SU-DHL-6 (cell line): ENCODE results near the gene PYGB.

Experiments used
- EZH2phosphoT487 ChIP-seq: fragments of 200-600 bp; sonication (generic), shearing (Covaris generic); conservative IDR thresholded peaks from 2 replicates; pipeline ENCODE4 v1.6.1; 2018; ENCODE audit warnings: mild to moderate bottlenecking, antibody characterized with exemption, low read length, moderate library complexity, mixed read lengths
- TF ChIP-seq, protein P1 (sequence below): fragments of 200-600 bp; sonication (generic); IDR thresholded peaks from one replicate; pipeline ENCODE4 v1.5.1; 2017; ENCODE audit warnings: antibody characterized with exemption, mild to moderate bottlenecking, low read length, moderate library complexity; ENCODE audit not compliant: insufficient read depth, poor library complexity, severe bottlenecking

DNA sequence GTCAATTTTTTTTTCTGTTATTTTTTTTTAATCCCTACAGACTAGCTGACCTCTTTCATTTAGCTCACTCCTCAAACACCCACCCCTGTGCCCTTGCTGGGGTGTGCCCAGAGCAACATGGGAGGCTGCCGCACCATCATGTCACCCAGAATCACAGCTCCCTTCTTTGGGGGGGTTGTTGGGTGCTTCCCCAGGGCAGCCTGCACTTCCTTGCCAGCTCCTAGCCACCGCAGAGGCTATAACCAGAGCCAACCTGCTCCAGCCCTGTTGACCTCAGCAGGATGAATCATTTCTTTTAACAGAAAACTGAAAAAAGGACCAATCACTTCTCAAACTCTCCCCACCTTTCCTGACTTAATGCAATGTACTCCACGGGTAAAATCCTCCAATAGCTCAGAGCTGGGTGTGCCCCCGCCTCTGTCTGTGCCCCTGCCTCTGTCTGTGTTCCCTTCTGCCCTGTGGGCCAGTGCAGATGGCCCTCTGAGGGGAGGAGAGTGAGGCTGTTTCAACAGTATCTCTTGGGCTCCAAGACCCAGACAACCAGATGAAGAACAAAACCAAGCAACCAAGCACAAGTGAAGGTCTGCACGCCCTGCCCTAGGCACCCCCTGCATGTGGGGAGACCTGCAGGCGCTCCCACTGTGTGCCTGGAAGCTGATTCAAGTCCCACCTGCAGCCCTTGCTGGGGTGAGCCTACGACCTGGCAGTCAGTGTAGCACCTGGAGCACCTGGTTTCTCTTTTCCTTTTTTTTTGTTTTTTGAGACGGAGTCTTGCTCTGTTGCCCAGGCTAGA lies 67.7 kb downstream of the PYGB start:
- TF ChIP-seq, protein P1, sequence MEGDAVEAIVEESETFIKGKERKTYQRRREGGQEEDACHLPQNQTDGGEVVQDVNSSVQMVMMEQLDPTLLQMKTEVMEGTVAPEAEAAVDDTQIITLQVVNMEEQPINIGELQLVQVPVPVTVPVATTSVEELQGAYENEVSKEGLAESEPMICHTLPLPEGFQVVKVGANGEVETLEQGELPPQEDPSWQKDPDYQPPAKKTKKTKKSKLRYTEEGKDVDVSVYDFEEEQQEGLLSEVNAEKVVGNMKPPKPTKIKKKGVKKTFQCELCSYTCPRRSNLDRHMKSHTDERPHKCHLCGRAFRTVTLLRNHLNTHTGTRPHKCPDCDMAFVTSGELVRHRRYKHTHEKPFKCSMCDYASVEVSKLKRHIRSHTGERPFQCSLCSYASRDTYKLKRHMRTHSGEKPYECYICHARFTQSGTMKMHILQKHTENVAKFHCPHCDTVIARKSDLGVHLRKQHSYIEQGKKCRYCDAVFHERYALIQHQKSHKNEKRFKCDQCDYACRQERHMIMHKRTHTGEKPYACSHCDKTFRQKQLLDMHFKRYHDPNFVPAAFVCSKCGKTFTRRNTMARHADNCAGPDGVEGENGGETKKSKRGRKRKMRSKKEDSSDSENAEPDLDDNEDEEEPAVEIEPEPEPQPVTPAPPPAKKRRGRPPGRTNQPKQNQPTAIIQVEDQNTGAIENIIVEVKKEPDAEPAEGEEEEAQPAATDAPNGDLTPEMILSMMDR: no peak
- TF ChIP-seq EZH2phosphoT487: no peak
